ENCODE data around the gene CHPF2.

Gene CHPF2, protein sequence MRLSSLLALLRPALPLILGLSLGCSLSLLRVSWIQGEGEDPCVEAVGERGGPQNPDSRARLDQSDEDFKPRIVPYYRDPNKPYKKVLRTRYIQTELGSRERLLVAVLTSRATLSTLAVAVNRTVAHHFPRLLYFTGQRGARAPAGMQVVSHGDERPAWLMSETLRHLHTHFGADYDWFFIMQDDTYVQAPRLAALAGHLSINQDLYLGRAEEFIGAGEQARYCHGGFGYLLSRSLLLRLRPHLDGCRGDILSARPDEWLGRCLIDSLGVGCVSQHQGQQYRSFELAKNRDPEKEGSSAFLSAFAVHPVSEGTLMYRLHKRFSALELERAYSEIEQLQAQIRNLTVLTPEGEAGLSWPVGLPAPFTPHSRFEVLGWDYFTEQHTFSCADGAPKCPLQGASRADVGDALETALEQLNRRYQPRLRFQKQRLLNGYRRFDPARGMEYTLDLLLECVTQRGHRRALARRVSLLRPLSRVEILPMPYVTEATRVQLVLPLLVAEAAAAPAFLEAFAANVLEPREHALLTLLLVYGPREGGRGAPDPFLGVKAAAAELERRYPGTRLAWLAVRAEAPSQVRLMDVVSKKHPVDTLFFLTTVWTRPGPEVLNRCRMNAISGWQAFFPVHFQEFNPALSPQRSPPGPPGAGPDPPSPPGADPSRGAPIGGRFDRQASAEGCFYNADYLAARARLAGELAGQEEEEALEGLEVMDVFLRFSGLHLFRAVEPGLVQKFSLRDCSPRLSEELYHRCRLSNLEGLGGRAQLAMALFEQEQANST

DNA sequence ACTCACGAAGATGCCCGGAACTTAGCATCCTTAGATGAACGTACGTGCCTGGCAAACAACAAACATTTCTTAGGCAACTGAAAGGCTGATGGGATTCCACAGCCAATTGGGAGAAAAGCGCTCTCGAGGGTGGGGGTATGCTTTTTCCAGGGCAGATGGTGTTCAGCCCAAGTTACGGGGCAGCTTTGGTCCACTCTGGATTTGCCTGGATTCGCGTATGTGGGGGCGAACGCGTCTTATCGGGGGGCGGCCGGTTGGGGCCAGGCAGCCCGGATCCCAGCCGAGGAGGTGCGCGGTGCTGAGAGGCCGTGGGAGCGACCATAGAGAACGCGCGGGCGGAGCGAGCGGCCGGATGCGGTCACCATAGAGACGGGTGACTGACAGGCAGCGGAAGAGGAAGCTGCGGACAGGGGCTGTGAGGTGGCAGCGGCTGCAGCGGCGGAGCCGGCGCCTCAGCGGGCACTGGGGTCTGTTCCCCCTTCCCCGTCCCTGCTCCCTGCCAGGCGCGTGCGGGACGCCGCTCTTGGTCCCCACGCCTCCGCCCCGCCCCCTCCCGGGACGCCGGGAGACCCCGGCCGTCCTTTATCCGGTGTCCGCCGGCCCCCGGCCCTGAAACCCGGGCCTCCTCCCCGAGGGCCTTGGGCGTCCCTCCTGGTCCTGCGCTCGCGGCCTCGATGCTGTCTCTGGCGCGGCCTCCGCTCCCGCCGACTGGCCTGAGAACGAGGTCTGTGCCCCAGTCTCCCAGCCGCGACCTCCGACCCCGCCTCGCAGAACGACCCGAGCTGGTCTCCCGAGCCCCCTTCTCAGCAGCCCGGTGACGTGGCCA lies at the start of gene CHPF2:
Gene CHPF2 (plus strand): TSS at position 393 of the 826 bp plus-strand sequence. CDS start 1,529 bp downstream, outside the sequence.
- DNase-seq = peak; percentile 72

DNA sequence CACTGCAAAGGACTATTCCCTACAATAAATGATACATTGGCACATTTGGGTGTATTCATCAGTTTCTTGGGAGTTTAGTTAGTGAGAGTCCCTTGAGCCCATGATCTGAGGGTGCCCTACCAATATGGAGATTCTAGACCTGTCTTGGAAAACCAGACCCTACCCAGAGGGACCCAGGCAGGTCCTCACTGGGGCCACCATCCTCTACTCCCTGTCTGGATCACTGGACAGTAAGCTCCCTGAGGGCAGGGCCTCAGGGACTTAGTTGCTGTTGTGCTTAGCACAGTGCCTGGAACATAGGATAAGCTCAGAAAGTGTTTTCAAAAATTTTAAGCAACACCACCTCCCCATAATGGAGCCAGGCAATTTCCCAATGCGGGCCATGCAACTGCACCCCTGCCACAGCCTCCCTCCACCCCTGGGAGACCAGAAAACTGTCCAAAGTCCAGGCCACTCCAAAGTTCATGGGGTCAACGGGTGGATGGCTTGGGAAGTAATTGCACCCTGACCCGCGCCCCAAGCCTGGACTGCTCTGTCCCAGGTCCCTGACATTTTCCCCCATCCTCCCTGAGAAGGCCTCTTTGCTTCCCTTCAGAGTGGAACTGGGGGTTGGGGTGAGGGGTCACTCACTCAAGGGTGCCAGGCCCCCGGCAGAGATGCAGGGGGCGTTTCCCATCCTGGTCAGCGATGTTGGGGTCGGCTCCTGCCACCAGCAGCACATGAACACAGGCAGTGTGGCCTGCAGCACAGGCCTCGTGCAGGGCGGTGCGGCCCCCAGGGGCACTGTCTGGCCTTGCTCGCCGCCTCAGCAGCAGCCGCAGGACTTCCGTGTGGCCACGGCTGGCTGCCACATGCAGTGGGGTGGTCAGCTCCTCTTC lies 46.3 kb upstream of the CHPF2 start:
- no peak for DNase-seq

DNA sequence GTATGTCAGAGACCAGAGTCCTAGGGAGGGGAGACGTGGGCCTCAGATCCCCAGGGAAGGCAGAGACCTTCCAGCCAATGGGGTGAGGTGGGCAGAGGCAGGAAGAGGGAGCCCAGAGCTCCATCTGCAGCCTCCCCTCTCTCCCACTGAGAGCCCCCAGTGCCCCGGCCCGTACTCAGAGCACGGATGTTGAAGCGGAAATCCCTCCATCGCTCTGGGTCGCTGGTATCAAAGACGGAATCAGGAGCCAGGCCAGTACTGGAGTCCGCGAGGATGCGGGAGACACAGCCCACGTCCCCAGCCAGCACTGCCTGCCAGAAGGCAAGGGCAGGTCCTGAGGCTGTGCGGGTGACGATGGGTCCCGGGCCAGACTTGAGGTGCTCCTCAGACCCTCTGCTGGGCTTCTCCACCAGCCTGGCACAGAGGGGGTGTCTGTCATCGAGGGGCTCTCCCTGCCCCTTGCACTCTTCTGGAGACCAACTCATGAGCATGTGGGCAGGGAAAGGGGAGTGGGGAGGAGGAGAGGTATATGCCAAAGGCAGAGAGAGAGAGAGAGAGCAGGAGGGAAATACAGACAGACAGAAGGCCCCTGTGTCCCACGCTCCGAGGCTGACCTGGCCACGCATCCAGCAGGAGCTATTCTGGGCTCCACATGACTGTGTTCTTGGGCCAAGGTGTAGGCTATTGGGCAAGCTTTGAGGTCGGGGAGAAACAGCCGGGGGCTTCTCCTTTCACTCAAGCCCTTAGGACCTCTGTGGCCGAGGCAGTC lies 45.5 kb upstream of the CHPF2 start, which contains the start of gene ASB10:
Gene ASB10 (minus strand): TSS at position 611 of the 769 bp plus-strand sequence. CDS start 120 bp downstream, at position 491.
- no peak for DNase-seq

DNA sequence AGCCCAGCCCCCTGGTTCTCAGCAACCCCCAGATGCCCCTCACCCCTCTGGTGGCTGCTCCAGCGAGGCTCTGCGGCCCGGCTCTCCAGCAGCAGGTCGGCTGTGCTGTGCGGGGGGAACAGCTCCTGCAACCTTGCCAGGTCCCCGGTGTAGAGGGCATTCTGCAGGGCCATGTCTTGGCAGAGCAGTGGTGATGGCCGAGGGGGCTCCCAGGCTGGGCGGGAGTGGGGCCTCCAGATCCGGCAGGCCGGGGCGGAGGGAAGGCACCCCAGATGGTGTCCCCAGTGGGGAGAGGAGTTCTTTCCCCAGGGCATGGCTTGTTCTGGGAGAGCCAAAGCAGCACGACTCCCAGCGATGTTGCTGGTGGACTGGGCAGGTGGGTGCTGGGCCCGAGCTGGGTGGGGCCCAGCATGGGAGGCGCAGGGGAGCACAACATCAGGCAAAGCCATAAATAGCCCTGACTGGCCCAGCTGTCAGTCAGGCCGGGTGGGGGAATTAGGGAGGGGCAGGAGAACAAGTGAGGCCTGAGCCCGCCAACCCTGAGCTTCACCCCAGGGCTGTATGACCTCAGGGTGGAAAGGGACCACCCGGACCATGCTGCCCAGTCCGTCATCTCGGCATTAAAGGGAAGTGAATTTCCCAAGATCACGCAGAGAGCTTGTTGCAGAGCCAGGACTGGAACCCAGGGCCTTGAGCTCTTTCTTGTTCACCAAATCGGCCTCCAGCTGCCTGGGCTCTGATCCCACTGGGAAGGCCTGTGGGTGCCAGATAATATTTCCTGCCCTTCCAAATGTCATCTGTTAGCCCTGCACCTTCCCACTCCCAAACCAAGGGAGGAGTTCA lies 44.7 kb upstream of the CHPF2 start:
- no peak for DNase-seq

DNA sequence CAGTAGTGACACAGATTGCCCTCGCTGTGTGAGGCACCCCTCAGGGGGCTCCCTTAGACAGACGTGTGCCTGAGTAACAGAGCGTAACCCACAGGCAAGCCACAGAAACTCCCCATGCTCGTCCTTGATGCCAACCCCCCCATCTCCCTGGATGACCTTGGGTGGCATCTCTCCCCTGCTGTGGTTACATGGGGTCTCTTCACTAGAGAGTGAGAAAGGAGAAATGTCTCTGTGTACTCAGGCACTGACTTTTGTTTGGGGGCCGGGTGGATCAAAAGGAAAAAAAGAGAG lies 44.1 kb upstream of the CHPF2 start:
- no peak for DNase-seq

DNA sequence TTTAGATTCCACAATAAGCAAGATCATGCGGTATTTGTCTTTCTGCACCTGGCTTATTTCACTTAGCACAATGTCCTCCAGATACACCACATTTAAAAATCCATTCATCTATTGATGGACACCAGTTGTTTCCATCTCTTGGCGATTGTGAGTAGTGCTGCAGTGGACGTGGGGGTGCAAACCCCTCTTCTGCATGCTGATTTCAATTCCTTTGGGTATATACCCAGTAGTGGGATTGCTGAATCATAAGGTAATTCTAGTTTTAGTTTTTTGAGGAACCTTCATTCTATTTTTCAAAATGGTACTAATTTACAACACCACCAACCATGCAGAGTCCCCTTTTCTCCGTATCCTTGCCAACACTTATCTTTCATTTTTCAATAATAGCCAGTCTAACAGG lies 43.2 kb upstream of the CHPF2 start:
- DNase-seq = no peak

DNA sequence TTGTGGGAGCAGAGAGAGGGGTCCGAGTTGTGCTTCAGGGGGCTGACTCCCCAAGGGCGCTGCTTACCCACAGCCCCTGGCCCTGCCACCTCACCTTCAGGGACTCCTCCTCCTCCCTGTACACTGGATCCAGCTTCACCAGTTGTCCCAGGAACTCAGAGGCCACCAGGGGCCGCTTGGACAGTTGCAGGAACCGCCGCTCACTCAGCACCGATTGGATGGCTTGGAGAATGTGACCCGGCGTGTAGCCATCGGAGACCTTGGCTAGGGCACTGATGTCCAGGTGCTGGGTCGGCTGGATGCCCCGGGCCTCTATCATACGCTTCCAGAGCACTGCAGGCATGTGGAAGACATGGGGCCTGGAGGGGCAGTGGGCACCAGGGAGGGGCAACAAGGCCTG lies 40.7 kb upstream of the CHPF2 start:
- no peak for DNase-seq

DNA sequence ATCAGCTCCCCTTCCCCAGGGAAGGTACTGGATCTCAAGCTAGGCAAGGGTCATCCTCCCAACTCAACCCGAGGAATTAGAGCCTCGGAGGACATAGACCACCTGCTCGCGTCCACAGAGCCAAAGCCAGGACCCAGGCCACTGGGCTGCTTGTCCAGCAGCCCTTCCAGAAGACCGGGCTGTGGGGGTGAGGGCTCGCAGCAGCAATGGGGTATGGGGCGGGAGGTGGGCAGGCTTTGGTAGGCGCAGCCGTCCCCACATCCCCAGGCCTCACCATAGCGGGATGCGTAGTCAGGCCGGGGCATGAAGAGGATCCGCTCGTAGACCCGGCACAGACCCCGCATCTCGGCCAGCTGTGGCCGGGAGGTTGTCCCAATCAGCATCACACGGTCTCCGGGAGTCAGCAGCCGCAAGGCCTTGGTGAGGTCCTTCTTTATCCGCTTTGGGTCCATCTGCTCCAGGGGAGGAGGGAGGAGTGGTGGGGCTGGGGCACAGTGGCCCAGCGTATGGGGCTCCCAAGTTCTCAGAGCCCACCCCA lies 40.2 kb upstream of the CHPF2 start:
- DNase-seq = no peak

DNA sequence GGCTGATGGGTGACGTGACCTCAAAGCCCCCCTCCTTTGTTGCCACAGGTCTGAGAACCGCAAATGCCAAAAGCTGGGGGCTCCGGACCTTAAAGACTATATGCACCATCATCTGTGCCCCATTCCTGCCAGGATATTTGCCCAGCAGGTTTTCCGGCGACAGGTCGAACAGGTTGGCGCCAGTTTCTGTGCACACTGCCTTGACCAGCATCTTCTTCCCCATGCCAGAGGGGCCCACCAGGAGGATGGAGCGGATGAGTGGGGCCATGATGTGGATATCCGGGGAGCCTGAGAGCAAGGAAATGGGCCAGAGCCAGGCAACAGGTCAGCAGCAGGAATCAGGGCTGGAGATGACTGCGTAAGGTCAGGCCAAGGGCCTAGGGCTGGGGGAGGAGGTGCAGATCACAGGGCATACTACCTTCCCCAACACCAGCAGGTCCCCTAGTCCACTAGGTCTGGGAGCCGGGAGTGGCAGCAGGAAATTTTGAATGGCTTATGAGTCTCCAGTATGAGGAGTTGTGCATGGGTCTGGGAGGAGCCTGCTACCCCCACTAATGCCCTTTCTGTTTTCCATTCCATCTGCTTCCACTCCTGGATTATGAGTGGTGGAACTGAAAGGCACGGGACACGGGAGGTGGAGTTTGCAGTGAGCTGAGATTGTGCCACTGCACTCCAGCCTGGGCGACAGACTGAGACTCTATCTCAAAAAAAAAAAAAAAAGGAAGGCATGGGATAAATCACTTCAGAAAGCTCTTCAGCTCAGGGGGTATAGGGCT lies 38.9 kb upstream of the CHPF2 start:
- DNase-seq = no peak

DNA sequence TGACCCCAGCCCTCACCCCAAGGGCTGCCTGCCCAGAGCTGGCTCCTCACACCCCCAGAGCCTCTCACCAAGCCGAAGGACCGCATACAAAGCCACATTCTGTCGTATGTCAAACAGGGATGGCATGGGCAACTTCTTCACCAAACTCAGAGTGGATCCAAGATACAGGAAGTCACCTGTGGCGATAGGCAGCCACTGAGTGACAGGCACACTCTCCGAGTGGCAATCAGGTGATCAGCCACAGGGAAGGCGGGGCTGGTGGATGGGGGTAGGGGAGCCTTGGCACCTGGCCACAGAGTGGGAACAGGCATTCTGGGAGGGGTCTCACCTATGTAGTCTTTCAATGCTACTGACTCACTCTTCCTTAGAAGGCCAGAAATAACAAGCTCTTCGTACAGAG lies 38.1 kb upstream of the CHPF2 start:
- DNase-seq = no peak

DNA sequence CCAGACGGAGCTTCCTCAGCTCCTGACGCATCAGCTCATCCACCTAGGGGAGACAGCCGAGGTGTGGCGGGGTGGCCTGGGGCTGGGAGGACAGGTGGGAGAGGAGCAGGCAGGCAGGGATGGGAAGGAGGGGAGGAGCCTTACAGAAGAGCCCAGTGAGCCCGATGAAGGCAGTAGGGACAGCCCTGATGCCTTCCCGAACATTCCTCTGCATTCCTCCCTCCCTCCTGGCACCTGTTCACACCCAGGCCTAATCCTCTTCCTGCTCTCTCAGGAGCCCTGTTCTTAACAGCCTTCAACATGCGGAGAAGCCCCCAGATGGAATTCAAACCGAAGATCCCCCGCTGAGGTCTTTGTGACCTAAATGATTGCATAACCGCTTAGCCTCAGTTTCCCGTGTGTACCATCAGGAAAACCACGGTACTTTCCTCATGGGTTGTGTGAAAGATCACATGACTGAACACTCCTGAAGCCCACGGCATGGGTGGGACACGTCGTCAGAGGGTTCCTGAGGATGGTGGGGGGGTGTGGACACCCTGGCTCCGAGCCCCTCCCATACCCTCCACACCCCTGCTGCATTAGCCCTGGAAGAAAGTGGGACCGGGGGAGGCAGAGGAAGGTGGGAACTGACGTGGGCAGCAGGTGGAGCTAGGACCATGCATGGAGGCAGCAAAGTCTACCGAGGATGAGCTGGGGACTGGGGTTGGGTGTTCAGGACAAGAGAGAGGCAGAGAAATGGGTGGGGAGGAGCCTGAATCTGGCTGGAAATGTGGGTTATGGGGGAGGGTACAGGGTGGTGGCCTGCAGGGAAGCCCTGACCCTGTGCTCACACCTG lies 36.5 kb upstream of the CHPF2 start:
- DNase-seq = no peak

DNA sequence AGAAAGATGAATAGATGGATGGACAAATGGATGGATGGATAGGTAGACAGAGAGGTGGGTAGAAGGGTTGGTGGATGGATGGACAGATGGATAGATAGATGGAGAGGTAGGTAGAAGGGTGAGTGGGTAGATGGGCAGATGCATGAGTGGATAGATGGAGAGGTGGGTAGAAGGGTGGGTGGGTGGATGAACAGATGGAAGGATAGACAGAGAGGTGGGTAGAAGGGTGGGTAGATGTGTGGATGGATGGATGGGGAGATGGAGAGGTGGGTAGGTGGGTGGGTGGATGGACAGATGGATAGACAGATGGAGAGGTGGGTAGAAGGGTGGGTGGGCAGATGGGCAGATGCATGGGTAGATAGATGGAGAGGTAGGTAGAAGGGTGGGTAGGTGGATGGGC lies 34.4 kb upstream of the CHPF2 start:
- DNase-seq = no peak

DNA sequence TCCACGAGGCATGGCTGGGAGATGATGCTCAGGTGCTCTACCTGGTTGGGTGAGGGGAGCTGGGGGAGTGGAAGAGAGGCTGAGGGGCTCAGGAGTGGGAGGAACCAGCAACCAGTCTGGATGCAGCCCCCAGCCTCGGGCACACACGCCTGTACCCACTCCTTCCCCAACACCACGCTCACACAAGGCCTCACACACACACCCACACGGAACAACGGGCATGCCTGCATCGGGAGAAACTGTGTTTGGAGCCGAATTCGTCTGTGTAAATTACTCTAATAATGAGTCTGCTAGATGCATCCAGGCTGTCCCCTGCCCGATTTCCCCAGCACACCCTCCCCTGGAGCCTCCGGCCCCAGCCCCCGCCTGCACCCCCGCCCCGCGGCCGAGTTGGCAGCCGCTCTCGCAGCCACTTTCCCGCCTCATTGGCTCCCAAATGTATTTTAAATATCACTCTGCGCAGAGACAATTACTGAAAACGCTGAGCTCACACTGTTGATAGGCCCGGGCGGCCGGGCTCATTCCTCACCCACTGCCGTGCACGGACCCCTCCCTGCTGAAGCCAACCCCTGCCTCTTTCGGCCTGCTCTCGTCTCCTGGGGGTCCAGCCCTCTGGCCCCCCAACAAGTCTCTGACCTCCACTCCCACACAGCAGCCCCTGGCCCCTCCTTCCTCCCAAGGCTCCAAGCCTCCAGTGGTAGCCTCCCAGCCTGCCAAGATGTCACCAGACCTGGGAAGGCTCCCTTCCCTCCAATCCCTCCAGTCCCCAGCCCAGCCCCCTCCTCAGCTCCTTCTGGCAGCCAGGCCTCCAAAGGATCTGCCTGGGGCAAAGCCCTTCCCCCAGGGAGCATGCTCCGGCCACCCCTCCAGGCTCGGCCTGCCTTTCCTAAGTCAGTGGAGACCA lies 33.1 kb upstream of the CHPF2 start:
- no peak for DNase-seq

DNA sequence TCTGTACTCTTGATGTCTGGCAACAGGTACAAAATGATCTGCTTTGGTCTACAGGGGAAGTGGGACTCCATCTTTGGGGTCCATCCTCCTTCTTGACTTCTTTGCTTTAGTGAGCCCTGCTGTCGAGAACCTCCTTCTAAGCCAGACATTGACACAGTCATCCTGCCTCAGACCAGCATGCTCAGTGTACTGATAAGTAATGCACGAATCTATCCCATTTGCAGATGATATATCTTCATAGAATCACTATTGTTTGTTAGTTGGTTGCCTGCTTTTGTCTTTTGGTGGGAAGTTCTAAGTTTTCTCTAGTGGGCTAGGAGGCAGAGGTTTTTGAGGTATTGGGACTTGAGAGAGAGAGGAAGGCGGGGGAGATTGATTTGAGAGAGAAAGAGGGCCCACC lies 30.9 kb upstream of the CHPF2 start:
- no peak for DNase-seq

DNA sequence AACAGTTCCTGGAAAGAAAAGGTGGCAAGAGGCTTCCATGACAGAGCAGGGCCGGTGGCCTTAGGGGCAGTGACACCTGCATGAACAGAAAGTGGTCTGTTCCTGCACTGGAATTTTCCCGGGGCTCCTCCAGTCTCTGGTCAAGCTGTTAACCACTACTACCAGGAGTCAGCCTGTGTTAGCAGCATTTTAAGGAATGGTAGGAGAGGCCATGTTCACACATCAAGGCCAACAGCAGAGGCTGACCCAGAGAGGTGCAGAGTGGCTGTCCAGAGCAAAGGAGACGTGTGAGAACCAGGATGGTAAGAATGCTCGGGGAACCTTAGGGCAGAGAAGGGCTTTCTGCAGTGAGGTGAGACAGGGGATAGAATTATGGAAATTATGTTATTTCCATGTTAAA lies 30.5 kb upstream of the CHPF2 start:
- DNase-seq = no peak

DNA sequence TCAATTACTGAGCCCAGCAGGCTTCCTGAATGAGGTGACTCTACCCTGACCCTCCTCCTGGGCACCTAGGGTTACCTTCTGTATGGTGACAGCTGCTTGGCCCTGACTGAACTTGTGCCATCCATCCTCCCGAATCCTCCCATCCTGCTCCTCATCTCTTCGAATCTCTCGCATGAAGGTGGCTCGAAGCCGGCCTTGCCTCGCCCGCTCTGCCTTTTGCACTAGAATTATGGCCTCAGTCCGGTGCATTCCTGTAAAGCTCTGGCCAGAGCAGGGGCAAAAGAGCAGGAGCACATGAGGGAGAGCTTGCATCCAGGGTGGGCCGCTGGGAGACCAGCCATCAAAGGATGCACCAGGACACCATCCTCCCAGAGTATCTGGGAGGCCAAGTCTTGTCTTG lies 29.4 kb upstream of the CHPF2 start:
- DNase-seq = no peak

DNA sequence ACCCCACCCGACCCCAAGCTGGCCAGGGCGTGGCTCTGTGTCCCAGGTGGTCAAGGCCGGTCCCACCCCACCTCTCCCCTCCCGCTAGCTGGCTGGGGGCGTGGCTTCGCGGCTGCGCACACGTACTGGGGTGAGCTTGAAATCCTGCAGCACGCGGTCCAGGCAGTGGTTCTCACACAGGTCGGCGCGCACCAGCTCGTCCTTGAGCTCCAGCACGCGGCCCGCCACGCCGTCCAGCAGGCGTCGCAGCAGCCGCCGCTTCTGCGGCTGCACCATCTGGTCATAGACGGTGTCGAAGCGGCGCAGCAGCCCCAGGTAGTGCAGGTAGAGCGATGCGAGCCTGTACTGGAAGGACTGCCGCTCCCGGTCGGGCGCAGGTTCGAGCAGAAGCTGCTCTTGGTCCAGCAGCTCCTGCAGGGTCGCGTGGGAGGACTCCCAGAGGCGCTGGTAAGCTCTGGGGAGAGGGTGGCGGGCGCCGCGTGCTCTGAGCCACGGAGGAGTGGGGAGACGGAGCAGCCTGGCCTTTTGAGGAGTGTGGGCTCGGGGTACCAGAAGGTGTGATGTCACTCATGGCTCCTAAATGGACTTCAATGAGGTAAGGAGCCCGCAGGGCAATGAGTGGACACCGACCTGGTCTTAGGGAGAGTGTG lies 27.8 kb upstream of the CHPF2 start:
- no peak for DNase-seq

Measured in amniotic stem cell (primary cell).